HEK293 (cell line): Measurements from ENCODE around the gene PLD6.

Experiments used
- TF ChIP-seq, protein P1 (sequence below): fragments of 450-650 bp; formaldehyde crosslinking; IDR thresholded peaks from 2 replicates; pipeline ENCODE4 v1.5.1; 2016; ENCODE audit warnings: missing biosample characterization, missing genetic modification characterization
- TF ChIP-seq, protein P2 (sequence below): fragments of 450-650 bp; formaldehyde crosslinking; IDR thresholded peaks from 2 replicates; pipeline ENCODE4 v1.5.1; 2016; ENCODE audit warnings: missing biosample characterization, missing genetic modification characterization

DNA sequence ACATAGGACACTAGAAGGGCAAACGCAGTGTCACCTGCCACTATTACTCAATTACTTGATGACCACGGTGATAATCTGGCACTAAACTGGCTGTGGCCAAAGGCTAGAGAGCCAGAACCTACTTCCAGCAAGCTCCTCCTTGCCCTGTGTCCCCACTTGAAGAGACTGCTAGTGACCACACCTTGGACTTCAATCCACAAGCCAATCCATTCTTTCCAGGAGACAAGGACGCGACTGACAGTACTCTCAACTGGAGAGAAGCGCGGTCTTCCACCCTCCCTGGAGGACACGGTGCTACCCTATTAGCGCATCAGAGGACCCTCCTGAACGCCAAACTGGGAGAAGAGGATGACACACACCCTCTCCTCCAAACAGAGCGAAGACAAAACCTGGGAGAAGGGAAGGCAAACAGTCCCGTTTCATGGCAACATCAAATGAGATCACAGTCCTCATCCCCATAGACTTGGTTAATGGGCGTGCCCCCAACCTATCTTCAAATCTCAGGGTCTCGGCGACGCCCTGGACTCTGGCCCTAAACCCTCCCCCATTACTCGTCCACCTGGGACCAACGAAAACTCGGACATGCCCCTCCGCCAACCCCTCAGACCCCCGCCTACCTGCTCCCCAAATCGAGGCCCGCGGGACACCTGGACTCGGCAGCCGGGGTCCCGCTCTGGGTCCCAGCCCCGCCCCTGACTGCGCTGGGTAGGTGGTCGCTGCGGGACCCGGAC, 30.3 kb upstream of the PLD6 start:
- TF ChIP-seq, protein P1, sequence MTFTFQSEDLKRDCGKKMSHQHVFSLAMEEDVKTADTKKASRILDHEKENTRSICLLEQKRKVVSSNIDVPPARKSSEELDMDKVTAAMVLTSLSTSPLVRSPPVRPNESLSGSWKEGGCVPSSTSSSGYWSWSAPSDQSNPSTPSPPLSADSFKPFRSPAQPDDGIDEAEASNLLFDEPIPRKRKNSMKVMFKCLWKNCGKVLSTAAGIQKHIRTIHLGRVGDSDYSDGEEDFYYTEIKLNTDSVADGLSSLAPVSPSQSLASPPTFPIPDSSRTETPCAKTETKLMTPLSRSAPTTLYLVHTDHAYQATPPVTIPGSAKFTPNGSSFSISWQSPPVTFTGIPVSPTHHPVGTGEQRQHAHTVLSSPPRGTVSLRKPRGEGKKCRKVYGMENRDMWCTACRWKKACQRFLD (tag by site-specific recombination), result no peak
- TF ChIP-seq, protein P2, sequence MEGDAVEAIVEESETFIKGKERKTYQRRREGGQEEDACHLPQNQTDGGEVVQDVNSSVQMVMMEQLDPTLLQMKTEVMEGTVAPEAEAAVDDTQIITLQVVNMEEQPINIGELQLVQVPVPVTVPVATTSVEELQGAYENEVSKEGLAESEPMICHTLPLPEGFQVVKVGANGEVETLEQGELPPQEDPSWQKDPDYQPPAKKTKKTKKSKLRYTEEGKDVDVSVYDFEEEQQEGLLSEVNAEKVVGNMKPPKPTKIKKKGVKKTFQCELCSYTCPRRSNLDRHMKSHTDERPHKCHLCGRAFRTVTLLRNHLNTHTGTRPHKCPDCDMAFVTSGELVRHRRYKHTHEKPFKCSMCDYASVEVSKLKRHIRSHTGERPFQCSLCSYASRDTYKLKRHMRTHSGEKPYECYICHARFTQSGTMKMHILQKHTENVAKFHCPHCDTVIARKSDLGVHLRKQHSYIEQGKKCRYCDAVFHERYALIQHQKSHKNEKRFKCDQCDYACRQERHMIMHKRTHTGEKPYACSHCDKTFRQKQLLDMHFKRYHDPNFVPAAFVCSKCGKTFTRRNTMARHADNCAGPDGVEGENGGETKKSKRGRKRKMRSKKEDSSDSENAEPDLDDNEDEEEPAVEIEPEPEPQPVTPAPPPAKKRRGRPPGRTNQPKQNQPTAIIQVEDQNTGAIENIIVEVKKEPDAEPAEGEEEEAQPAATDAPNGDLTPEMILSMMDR (tag by site-specific recombination), result no peak
